HG03460 (cell line): ENCODE measurements around the gene SGCG.
"Not testable (repeated sequence)": the region's sequence is repeated elsewhere in the genome, so short reads cannot be mapped to it uniquely, and the experiment has no call there.

Experiments used
- ATAC-seq: cut with Tn5 transposase; IDR thresholded peaks from one replicate; pipeline ENCODE4 v1.9.1; 2021; ENCODE audit not compliant: unreplicated experiment

SGCG gene

DNA sequence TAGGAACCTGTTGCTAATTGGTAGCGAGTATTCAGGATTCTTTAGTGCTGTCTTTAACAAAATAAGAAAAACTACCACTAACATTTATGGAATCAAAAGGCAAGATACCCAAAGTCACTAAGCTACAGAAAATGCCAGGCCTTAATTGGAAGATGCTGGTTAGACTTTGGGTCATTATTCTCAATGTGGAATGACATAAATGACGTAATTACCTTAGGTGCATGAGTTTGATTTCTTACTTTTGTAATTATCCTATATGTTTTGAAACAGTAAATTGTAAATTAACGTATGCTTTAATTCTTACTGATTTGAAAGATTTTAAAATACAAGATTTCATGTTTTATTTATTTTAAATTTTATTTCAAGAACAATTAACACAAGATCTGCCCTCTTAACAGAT lies 25.0 kb downstream of the SGCG start:
- ATAC-seq = no peak

DNA sequence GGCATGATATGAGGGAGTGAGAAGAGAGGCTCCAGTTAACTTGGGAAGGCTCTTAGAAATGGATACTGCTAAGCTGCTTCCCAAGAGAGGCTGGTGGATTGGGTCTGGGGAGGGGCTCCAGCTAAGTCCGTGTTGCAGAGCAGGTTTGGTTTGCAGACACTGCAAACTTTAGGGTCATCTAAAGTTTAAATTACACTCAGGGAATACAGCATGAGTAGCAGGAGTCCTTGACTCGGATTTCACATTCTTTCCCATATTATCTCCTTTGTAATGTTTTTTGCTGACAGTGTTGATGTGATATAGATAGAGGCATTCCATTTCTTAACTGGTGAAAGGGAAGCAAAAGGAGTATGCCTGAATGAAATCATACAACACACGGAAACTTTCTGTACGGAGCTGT lies 31.9 kb downstream of the SGCG start:
- no peak for ATAC-seq

DNA sequence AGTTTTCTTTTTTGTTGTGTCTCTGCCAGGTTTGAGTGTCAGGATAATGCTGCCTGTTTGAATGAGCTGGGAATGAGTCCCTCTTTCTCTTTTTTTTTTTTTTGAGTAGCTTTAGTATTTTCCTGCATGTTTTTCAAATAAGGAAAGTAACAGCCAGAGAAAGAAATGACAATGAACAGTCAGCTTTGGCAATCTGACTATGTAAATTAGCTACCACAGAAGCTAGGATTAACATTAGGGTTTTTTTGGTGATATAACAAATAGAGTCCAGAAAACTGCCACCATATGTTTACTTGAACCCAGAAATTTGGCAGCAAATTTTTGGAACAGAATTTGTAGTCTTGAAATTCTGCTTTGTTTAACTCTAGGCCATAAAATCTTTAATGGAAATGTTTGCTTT lies 50.5 kb downstream of the SGCG start:
- no peak for ATAC-seq

DNA sequence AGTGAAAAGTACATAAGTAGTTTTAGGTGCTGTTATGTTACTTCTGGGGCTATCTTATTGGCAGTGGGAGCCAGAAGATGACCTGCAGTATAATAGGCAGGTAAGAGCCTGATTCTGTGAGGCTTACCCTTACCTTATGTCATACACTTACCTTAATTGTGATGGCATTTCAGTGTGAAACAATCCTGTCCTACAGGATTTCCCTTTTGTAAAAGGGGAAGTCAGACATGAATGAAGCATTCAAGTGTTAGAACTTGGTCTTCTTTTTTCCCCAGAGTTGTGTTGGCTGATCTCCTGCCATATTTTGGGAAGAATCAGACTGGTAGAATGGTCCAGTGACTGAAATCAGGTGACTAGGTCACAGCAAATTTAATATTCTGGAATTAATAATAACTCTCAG lies 55.2 kb downstream of the SGCG start:
- ATAC-seq = no peak

DNA sequence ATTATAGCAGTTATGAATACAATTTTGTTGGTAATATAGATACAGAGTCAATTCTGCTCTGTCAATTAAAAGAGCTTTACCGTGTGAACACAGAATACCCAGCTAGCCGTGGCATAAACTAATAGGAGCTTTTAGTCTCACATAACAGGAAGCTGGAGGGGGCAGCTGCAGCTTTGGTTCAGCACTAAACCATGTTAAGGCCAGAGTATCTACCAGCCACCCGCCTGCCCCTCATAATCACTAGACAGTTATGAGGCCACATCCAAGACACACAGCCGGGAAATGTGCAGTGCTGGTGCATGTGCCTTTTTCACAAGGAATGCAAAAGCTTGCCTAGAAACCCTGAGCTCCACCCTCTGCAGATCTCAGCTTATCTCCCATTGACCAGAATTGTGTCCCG lies 62.3 kb downstream of the SGCG start:
- no peak for ATAC-seq

DNA sequence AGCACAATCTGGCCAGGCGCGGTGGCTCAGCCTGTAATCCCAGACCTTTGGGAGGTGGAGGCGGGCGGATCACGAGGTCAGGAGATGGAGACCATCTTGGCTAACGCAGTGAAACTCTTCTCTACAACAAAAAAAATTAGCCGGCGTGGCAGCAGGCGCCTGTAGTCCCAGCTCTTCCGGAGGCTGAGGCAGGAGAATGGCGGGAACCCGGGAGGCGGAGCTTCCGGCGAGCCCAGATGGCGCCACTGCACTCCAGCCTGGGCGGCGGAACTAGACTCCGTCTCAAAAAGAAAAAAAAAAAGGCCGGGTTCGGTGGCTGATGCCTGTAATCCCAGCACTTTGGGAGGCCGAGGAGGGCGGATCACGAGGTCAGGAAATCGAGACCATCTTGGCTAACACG lies 67.6 kb downstream of the SGCG start:
- not testable (repeated sequence) for ATAC-seq

DNA sequence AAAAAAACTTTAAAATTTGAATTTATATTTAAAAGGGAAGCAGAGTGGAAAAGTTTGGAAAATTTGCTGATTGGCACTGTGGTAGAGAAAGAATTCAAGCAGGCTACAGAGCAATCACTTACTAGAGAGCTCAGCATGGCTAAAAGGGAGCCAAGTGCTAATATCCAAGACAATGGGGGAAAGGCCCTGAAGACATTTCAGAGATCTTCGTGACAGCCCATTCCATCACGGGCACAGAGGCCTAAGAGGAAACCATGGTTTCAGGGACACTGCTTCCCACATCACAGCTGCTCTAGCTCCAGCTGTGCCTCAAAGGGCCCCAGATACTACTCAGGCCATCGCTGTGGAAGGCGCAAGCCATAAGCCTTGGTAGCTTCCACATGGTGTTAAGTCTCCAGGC lies 73.7 kb downstream of the SGCG start:
- ATAC-seq = no peak

DNA sequence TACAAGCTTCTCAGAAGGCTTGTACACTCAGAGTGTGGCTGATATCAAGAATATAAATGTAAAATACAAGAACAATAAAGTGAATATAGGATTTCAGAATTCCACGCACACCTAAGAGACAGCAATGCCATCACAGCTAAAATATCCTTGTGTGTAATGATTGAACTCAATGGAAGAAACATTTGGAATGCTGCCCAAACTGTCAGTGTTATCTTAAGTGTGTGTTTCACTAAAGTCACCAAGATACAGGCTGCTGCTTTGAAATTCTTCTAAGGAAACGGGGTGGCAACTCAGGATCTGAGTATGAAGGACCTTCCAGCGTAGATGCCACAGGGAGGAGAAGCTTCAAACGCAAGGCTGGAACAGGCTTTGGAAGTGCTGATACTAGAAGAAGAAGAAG lies 86.8 kb downstream of the SGCG start:
- no peak for ATAC-seq

DNA sequence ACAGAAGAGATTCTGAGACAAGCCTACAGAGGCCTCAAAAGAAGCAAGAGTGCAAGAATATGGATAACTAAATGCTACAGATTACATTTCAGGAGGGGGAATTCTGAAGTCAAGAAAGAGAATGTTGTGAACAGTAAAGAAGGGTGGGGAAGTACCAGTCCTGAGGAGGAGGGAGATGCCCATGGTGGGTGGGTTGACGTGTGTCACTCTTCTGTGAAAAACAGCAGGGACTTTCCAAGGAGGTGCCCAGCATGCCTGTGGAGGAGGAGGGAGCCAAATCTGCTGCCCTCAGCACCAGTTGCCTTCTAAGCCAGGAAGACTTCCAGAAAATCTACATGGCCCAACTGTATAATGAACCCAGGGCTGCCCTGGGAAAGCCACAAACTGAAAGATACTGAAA lies 87.7 kb downstream of the SGCG start:
- ATAC-seq = peak; percentile 86

DNA sequence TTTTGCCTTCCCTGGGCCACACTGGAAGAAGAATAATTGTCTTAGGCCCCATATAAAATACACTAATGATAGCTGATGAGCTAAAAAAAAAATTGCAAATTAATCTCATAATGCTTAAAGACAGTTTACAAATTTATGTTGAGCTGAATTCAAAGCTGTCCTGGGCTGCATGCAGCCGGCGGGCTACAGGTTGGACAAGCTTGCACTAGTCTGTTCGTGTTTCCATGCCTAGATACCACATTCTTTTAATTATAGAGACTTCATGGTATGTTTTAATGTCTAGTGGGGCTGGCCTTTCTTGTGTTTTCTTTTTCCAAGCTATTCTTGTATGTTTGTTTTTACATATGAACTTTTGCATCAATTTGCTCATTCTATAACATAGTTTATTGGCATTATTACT lies 90.6 kb downstream of the SGCG start:
- ATAC-seq = no peak

DNA sequence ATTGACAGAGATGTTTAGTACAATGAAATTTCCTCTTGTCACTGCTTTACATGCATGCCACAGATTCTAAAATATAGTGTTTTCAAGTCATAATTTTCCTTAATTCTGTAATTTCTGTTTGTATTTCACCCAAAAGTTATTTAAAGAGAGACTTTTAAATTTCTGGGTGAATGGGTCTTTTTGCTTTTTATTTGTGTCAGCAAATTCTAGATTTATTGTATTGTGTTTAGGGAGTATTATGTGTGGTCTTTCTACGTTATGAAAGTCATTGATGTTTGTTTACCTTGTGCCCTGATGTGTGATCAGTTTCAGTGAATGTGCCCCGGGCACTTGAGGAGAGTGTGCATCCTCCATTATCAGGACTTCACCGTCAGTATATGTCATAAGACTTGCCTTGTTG lies 92.7 kb downstream of the SGCG start:
- no peak for ATAC-seq

DNA sequence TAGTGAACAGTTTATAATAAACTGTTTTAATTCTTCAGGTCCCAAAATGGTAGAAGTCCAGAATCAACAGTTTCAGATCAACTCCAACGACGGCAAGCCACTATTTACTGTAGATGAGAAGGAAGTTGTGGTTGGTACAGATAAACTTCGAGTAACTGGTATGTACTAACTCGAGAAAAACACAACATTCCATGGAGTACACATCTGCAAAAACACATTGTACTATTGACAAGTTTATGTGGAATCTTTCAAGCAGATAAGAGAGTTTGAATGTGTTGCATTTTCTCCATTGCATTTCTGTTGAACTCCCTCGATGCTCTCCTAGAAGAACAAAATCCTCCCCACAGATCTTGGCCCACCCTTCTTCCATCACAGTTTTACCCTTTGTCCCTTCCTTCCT lies 98.5 kb downstream of the SGCG start:
- ATAC-seq = no peak

DNA sequence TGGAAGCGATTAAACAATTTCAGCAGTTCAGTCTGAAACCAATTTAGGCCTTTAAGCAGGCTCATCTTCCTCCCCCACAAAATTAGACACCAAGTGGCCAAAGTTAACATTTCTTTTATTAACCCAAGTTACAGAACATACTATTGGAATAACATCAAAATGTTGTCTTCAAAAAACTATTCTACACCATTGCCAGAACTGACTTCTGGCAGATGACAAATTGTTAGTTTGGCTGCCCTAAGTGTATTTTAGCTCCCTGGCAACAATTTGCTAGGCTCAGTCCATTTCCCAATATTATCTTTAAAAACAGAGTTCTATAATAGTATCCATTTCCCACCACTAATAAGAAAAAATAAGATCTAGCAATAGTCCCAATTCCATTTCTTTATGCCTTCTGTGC lies 107.8 kb downstream of the SGCG start:
- no peak for ATAC-seq

DNA sequence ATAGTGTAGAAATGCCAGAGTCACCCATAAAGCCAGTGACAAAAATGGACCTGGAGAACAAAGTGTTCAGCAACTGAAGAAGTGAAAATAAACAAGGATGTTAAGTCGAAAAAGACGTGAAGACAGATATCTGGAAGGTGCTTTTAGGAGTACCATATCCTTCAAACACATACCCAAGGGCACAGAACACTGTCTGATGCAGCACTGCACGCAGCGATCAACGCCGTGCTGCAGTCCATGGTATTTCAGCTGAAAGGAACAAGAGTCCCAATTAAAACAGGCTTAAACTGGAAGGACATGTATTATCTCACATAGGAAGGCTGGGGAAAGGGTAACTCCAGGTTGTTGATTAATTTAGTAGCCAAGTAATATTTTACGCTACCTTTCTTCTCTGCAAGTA lies 108.2 kb downstream of the SGCG start:
- ATAC-seq = no peak

DNA sequence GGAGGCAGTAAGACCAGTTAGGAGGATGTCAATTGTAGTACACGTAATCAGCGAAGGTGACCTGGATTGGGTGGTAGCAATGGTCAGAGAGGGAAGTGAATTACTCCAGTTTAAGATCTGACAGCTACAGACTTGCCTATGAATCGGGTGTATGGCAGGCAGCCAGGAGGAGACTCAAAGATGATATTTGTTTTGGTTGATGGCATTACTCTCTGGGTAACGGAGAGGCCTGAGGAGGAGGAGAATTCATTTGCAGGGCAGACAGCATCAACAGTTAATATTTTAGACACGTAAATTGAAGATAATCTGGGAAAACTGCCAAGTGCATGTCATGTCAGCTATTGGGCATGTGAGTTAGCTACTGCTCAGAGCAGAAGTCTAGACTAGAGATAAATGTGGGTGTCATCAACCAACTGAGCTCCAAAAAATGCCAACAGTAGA lies 109.2 kb downstream of the SGCG start:
- ATAC-seq = no peak

DNA sequence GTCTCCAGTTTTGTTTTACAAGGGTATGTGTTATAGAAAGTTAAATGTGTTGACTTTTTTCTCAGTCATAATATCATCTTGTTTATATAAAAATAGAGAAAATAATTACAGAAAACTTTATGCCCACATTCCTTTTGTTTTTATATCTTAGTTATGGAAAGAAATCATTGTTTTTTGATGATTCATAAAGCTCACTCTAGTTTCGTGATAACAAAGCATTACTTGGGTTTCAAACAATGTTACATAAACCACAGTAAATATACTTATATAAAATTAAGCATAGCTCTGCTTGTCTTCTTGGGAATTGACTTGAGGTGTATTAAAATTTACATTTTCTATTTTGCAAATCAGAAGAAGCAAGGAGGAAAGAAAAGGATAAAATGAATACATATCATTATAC lies 111.8 kb downstream of the SGCG start:
- no peak for ATAC-seq

DNA sequence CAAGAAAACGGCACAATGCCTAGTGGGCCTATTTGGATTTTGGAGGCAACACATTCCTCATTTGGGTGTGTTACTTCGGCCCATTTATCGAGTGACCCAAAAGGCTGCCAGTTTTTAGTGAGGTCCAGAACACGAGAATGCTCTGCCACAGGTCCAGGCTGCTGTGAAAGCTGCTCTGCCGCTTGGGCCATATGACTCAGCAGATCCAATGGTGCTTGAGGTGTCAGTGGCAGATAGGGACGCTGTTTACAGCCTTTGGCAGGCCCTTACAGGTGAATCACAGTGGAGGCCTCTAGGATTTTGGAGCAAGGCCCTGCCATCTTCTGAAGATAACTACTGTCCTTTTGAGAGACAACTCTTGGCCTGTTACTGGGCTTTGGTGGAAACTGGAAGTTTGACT lies 134.1 kb downstream of the SGCG start:
- ATAC-seq = not testable (repeated sequence)

DNA sequence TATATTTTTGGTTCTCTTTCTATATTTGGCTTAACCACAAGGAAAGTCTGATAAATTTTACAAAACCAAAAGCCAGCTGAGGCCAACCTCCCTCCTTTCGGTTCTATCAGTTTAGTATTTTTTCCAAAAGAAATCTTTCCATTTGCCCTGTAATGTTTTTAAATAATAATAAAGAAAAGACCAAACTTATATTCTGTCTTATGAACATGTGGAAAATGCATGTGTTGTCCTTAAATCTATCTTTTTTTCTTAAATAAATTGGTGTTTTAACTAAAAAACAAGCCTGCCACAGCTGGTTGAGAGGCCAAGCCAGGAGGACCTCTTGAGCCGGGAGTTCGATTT lies 139.1 kb downstream of the SGCG start:
- ATAC-seq = no peak

DNA sequence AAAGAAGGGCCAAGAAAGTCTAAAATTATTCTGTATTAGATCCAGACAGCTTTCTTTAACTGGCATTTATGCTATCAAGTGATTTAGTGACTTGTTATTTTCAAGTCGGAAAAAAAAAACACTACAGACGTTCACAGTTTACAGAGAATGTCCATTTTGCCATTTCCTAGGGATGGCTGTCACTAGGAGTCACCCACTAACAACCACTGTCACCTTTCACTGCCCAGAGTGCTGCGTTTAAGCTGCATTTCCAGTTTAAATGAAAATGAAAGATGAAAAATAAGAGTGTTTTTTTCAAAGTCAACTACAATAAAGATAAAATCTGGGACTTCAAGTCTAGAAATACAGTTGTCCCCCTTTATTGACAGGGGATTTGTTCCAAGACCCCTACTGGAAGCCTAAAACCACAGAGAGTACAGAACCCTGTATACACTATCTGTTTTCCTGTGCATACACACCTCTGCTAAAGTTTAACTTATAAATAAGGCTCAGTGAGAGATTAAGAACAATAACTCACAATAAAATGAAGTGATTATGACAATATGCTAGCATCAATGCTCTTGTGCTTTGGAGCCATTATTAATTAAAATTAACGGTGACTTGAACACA lies 140.3 kb downstream of the SGCG start:
- ATAC-seq = peak; percentile 12

DNA sequence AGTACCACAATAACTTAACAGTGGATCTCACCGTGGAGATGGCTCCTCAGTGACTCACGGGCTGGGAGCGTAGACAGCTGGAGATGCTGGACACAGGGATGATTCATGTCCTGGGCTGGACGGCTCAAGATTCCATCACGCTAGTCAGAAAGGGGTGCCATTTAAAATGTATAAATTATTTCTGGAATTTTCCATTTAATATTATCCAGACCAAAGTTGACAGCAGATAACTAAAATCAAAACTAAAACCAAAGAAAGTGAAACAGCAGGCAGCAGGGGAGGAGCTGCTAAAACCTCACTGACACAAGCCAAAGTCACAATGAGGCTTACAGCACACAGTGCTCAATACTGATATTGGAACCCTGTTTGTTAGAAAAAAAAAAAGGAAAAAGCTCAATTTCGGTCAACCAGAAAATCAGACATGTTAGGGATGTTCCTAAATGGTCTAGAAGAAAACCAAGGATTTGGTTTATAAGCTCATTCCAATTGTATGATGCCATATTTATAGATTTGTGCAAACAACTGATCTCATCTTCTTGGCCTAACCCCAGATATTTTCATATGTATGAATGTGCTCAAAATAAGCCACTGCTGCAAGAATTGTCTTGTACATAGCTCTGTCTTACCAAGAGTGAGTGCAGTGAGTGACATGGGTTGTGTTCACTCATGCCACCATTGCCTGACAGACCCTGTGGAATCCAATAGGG lies 140.9 kb downstream of the SGCG start:
- peak; percentile 87 for ATAC-seq

DNA sequence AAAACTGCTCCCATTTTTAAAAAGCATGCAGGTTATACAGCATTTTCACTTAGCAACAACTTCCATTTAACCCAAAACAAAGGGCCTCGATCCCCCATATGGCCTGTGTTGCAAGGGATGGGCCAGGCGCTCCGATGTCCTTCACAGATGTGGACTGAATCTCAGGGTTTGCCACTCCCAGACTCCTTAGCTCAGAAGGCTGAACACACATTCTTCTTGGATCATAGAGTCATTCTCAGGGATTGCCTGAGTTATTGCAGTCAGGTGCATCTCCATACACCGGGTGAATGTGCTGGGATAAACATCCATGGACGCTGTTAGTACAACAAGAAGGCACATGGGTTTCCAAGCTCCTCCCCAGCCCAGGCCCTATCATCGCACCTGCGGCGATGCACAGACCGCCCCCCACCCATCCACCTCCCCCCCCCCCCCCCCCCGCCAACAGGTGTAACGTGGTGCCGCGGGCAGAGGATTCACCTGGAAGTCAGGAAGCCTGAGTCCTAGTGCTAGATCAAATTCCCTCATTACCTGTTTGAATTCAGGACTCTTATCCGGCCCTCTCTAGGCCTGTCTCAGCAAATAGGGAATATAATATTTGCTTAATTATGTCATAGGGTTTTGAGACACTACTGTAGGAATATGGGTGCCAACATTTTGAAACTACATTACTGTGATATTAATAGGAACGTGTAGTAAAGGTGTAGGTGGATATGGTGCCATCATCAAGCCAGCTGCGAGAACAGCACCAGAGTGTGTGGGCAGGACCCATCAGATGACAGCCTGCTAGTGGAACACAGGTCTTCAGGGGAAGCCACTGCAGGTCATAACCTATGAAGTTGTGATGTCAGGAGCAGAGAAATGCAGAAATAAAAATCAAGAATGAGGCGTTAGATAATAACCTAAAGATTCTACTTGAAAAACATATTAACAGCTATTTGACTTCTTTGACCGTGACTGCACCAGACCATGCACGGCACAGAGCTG lies 141.9 kb downstream of the SGCG start:
- ATAC-seq = no peak
